ENCODE data around the gene SAMM50. TPM values are rescaled to one million over a fixed set of nuclear protein-coding genes. Genes with fewer than 3 reads are reported as not detected.

Gene SAMM50
- total RNA-seq, 1 experiment from 2014 or later, result 40.8 TPM

- RAD21 ChIA-PET (ENCODE audit: low non-redundant PET in 1 of 2, low total read pairs in 2 of 2, uncharacterized antibody in 2 of 2, unreplicated experiment in 2 of 2), result no interaction called here
- intact Hi-C loops (cut with micrococcal nuclease), result no loop called here
- no peak for ATAC-seq
Observed at GRCh38 chr22:43951391-43951790, 3.9 kb upstream of the SAMM50 start.

GRCh38 chr22:43951966-43952365 lies 3.3 kb upstream of the SAMM50 start:
- H4K20me1 ChIP-seq (ENCODE audit: insufficient read depth), result no peaks in the 10 kb centered on the region
- no peak overlapping the region for H3K9ac ChIP-seq (ENCODE audit: low read length)
- H3K79me2 ChIP-seq (ENCODE audit: insufficient read depth, low read length), result peaks cover 28% of the 10 kb centered on the region
- TF ChIP-seq CBX3 (IDR thresholded peaks at IDR 0.05; ENCODE audit: low read depth), result no peak
- no peak for TF ChIP-seq ELF1 (IDR thresholded peaks at IDR 0.05; ENCODE audit: borderline replicate concordance, low read depth)
- no peak for TF ChIP-seq SIN3A (IDR thresholded peaks at IDR 0.05; ENCODE audit: low read depth)
- TF ChIP-seq RAD21 (IDR thresholded peaks at IDR 0.05; ENCODE audit: low read depth), result no peak
- TF ChIP-seq REST (IDR thresholded peaks at IDR 0.05; ENCODE audit: low read depth), result no peak
- no peak for TF ChIP-seq FOSL1 (IDR thresholded peaks at IDR 0.05; ENCODE audit: low read depth)
- no peak for TF ChIP-seq ZNF274 (IDR thresholded peaks at IDR 0.05; ENCODE audit: low read depth, low read length)
- no peak for TF ChIP-seq JUND (IDR thresholded peaks at IDR 0.05)
- TF ChIP-seq ATF3 (IDR thresholded peaks at IDR 0.05), result no peak
- CTCF ChIA-PET, result interaction anchor here (1.3 kb wide), 1 partner anchor 69 kb away, joined by 4 read pairs; no protein-coding TSS in a partner anchor
- H3K4me2 ChIP-seq (ENCODE audit: low read length), result no peak overlapping the region
- no peak for ATAC-seq
- no peaks in the 10 kb centered on the region for H3K36me3 ChIP-seq (ENCODE audit: control insufficient read depth in 1 of 2, insufficient read depth in 2 of 2, low read length in 2 of 2)
- intact Hi-C loops (cut with micrococcal nuclease), result no loop called here
- no peaks in the 10 kb centered on the region for H3K9me3 ChIP-seq (ENCODE audit: control insufficient read depth in 1 of 2, insufficient read depth in 1 of 2, low read depth in 1 of 2, low read length in 2 of 2)
- RAD21 ChIA-PET (ENCODE audit: low non-redundant PET in 1 of 2, low total read pairs in 2 of 2, uncharacterized antibody in 2 of 2, unreplicated experiment in 2 of 2), result no interaction called here
- H2AFZ ChIP-seq (ENCODE audit: low read depth, low read length, poor library complexity, severe bottlenecking), result no peak overlapping the region
- H3K27me3 ChIP-seq (ENCODE audit: insufficient read depth, low read length), result no peaks in the 10 kb centered on the region
- no peak for DNase-seq (ENCODE audit: low read depth, low spot score)
- H3K9me2 ChIP-seq (ENCODE audit: insufficient read depth), result no peaks in the 10 kb centered on the region
- peaks cover 8 to 17% of the 10 kb centered on the region in 2 experiments; a peak in 3 of 4 replicates for H3K4me1 ChIP-seq (ENCODE audit: control insufficient read depth in 1 of 2, insufficient read depth in 2 of 2, low read length in 2 of 2)
- no peak overlapping the region for H3K27ac ChIP-seq (ENCODE audit: low read depth, low read length)
- H3K4me3 ChIP-seq (replicated peaks in 1 of 2; ENCODE audit: low read depth in 1 of 2, low read length in 2 of 2), result no peak overlapping the region
- POLR2A ChIA-PET, result interaction anchor here (1.0 kb wide), 1 partner anchor 30 kb away, joined by 3 read pairs; no protein-coding TSS in a partner anchor
- no TSS peak for BruUV-seq (replicated peaks)

More at GRCh38 chr22:43951391-43951790, 3.9 kb upstream of the SAMM50 start:
- no peak overlapping the region for H3K27ac ChIP-seq (ENCODE audit: low read depth, low read length)
- no peaks in the 10 kb centered on the region for H3K27me3 ChIP-seq (ENCODE audit: insufficient read depth, low read length)
- no peaks in the 10 kb centered on the region for H3K36me3 ChIP-seq (ENCODE audit: control insufficient read depth in 1 of 2, insufficient read depth in 2 of 2, low read length in 2 of 2)
- no peaks in the 10 kb centered on the region for H4K20me1 ChIP-seq (ENCODE audit: insufficient read depth)
- TF ChIP-seq SIN3A (IDR thresholded peaks at IDR 0.05; ENCODE audit: low read depth) (no peak), CEBPB (IDR thresholded peaks at IDR 0.05; ENCODE audit: low read depth) (no peak), ZNF274 (IDR thresholded peaks at IDR 0.05; ENCODE audit: low read depth, low read length) (no peak), JUND (IDR thresholded peaks at IDR 0.05) (no peak)
- no peak for DNase-seq (ENCODE audit: low read depth, low spot score)
- no TSS peak for BruUV-seq (replicated peaks)
- H3K79me2 ChIP-seq (ENCODE audit: insufficient read depth, low read length), result peaks cover 22% of the 10 kb centered on the region
- no peak overlapping the region for H3K4me2 ChIP-seq (ENCODE audit: low read length)
- H2AFZ ChIP-seq (ENCODE audit: low read depth, low read length, poor library complexity, severe bottlenecking), result no peak overlapping the region
- POLR2A ChIA-PET, result interaction anchor here (1.0 kb wide), 1 partner anchor 30 kb away, joined by 3 read pairs; no protein-coding TSS in a partner anchor
- no peaks in the 10 kb centered on the region for H3K9me2 ChIP-seq (ENCODE audit: insufficient read depth)
- no peak overlapping the region for H3K4me3 ChIP-seq (replicated peaks in 1 of 2; ENCODE audit: low read depth in 1 of 2, low read length in 2 of 2)
- no peak overlapping the region for H3K9ac ChIP-seq (ENCODE audit: low read length)
- peaks cover 3 to 12% of the 10 kb centered on the region in 2 experiments; a peak in 3 of 4 replicates for H3K4me1 ChIP-seq (ENCODE audit: control insufficient read depth in 1 of 2, insufficient read depth in 2 of 2, low read length in 2 of 2)
- CTCF ChIA-PET, result interaction anchor here (1.3 kb wide), 1 partner anchor 68 kb away, joined by 4 read pairs; no protein-coding TSS in a partner anchor
- no peaks in the 10 kb centered on the region for H3K9me3 ChIP-seq (ENCODE audit: control insufficient read depth in 1 of 2, insufficient read depth in 1 of 2, low read depth in 1 of 2, low read length in 2 of 2)
